ENCODE data around the gene SACM1L. TPM values are rescaled to one million over a fixed set of nuclear protein-coding genes. Genes with fewer than 3 reads are reported as not detected.

The SACM1L gene
- total and polyA plus RNA-seq, 2 of the 13 experiments (the other 11 are each of a cell fraction or from before 2014, with no cell fraction given), result 15.1 to 27.8 TPM

DNA sequence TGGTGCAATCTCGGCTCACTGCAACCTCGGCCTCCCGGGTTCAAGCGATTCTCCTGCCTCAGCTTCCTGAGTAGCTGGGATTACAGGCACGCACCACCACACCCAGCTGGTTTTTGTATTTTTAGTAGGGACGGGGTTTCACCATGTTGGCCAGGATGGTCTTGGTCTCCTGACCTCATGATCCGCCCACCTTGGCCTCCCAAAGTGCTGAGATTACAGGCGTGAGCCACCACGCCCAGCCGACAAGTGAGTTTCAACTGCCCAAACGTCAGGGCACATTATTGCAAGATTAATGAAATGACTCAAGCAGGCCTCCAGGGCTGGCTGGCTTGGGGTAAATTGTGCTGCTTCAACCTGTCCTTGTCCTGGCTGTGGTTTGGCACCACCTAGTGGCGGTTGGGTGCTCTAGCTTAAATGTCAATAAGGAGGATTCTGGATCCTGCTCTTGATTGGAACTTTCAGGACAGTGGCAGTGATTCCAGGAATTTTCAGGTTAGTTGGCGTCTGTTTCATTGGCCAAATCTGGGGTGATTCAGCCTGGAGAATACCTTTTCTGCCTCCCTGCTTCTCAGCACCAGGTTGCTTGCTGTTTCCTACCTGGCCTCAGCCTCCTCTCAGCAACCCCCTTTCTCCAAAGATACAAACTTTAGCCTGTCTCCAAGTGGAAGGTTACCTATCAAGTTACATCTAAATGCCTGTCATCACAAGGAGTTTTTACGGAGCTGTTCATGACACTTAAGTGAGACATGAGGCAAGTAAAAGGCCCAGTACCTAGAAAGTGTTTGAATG lies 32.4 kb upstream of the SACM1L start (continued):
- TF ChIP-seq, protein P1, sequence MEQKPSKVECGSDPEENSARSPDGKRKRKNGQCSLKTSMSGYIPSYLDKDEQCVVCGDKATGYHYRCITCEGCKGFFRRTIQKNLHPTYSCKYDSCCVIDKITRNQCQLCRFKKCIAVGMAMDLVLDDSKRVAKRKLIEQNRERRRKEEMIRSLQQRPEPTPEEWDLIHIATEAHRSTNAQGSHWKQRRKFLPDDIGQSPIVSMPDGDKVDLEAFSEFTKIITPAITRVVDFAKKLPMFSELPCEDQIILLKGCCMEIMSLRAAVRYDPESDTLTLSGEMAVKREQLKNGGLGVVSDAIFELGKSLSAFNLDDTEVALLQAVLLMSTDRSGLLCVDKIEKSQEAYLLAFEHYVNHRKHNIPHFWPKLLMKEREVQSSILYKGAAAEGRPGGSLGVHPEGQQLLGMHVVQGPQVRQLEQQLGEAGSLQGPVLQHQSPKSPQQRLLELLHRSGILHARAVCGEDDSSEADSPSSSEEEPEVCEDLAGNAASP (CRISPR knock-in tag; IDR thresholded peaks at IDR 0.05; ENCODE audit: borderline replicate concordance), result no peak
- TF ChIP-seq ERF (CRISPR knock-in tag; IDR thresholded peaks at IDR 0.05) (0 out of 2 replicates have a peak, but pooled peaks have one; percentile 16), PHF21A (CRISPR knock-in tag; IDR thresholded peaks at IDR 0.05) (no peak), SP1 (IDR thresholded peaks at IDR 0.05) (no peak), SP1 (CRISPR knock-in tag; IDR thresholded peaks at IDR 0.05) (peak; percentile 39; the same call in 1 of the 2 replicates), ZFY (CRISPR knock-in tag; IDR thresholded peaks at IDR 0.05) (peak; percentile 43; the same call in 1 of the 2 replicates), MYNN (CRISPR knock-in tag; IDR thresholded peaks at IDR 0.05; ENCODE audit: low read depth) (no peak), ZC3H13 (CRISPR knock-in tag; IDR thresholded peaks at IDR 0.05) (no peak), ZNF335 (CRISPR knock-in tag; IDR thresholded peaks at IDR 0.05) (0 out of 2 replicates have a peak, but pooled peaks have one; percentile 59), NR2F6 (IDR thresholded peaks at IDR 0.05) (no peak), NR2F6 (CRISPR knock-in tag; IDR thresholded peaks at IDR 0.05) (peak; percentile 11; the same call in 1 of the 2 replicates), FOXA3 (CRISPR knock-in tag; IDR thresholded peaks at IDR 0.05) (peak; percentile 95), ZNF740 (CRISPR knock-in tag; IDR thresholded peaks at IDR 0.05) (no peak), FOXA1 (IDR thresholded peaks at IDR 0.05) (no peak), FOXA1 (CRISPR knock-in tag; IDR thresholded peaks at IDR 0.05) (peak; percentile 98), ZNF234 (CRISPR knock-in tag; conservative IDR thresholded peaks at IDR 0.05) (no peak), YY1 (IDR thresholded peaks at IDR 0.05; ENCODE audit: insufficient read depth, insufficient replicate concordance, low read depth, low read length) (no peak), ZNF501 (CRISPR knock-in tag; IDR thresholded peaks at IDR 0.05) (peak; percentile 47; the same call in 1 of the 2 replicates), MAFK (conservative IDR thresholded peaks at IDR 0.05 in 1 of 2, IDR thresholded peaks at IDR 0.05 in 1 of 2; ENCODE audit: low read length in 2 of 2) (0 out of 4 replicates have a peak, but pooled peaks of 1 of the 2 experiments have one; percentile 0), ZNF235 (CRISPR knock-in tag; IDR thresholded peaks at IDR 0.05; ENCODE audit: borderline replicate concordance) (no peak), SMAD3 (CRISPR knock-in tag; IDR thresholded peaks at IDR 0.05) (0 out of 2 replicates have a peak, but pooled peaks have one; percentile 65), ZNF614 (CRISPR knock-in tag; IDR thresholded peaks at IDR 0.05; ENCODE audit: borderline replicate concordance) (0 out of 2 replicates have a peak, but pooled peaks have one; percentile 30), PHF8 (CRISPR knock-in tag; IDR thresholded peaks at IDR 0.05) (0 out of 2 replicates have a peak, but pooled peaks have one; percentile 24)
- TF ChIP-seq, protein P2, sequence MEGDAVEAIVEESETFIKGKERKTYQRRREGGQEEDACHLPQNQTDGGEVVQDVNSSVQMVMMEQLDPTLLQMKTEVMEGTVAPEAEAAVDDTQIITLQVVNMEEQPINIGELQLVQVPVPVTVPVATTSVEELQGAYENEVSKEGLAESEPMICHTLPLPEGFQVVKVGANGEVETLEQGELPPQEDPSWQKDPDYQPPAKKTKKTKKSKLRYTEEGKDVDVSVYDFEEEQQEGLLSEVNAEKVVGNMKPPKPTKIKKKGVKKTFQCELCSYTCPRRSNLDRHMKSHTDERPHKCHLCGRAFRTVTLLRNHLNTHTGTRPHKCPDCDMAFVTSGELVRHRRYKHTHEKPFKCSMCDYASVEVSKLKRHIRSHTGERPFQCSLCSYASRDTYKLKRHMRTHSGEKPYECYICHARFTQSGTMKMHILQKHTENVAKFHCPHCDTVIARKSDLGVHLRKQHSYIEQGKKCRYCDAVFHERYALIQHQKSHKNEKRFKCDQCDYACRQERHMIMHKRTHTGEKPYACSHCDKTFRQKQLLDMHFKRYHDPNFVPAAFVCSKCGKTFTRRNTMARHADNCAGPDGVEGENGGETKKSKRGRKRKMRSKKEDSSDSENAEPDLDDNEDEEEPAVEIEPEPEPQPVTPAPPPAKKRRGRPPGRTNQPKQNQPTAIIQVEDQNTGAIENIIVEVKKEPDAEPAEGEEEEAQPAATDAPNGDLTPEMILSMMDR (CRISPR knock-in tag; IDR thresholded peaks at IDR 0.05), result peak; percentile 95
- TF ChIP-seq, protein P3, sequence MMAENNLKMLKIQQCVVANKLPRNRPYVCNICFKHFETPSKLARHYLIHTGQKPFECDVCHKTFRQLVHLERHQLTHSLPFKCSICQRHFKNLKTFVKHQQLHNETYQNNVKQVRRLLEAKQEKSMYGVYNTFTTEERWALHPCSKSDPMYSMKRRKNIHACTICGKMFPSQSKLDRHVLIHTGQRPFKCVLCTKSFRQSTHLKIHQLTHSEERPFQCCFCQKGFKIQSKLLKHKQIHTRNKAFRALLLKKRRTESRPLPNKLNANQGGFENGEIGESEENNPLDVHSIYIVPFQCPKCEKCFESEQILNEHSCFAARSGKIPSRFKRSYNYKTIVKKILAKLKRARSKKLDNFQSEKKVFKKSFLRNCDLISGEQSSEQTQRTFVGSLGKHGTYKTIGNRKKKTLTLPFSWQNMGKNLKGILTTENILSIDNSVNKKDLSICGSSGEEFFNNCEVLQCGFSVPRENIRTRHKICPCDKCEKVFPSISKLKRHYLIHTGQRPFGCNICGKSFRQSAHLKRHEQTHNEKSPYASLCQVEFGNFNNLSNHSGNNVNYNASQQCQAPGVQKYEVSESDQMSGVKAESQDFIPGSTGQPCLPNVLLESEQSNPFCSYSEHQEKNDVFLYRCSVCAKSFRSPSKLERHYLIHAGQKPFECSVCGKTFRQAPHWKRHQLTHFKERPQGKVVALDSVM (CRISPR knock-in tag; IDR thresholded peaks at IDR 0.05), result no peak
- TF ChIP-seq, protein P4, sequence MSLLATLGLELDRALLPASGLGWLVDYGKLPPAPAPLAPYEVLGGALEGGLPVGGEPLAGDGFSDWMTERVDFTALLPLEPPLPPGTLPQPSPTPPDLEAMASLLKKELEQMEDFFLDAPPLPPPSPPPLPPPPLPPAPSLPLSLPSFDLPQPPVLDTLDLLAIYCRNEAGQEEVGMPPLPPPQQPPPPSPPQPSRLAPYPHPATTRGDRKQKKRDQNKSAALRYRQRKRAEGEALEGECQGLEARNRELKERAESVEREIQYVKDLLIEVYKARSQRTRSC (CRISPR knock-in tag; IDR thresholded peaks at IDR 0.05; ENCODE audit: low read depth), result no peak
